Neural cell (in vitro differentiated cells): ENCODE results near the gene PLCB4.

Source experiments
- CTCF ChIP-seq: fragments of 450-650 bp; IDR thresholded peaks from 2 replicates; pipeline ENCODE4 v1.5.1; 2014; ENCODE audit warnings: antibody characterized with exemption, mild to moderate bottlenecking, moderate library complexity; ENCODE audit not compliant: poor library complexity, severe bottlenecking
- EZH2 ChIP-seq: fragments of 200-600, 300-800 bp; shearing (Covaris generic), sonication (generic); IDR thresholded peaks from 2 replicates; pipeline ENCODE4 v1.6.1; 2014; ENCODE audit warnings: antibody characterized with exemption, low read length, borderline replicate concordance, mild to moderate bottlenecking; ENCODE audit not compliant: insufficient read depth, poor library complexity, severe bottlenecking
- MXI1 ChIP-seq: fragments of 450-650 bp; conservative IDR thresholded peaks from 2 replicates; pipeline ENCODE4 v1.6.1; 2014; ENCODE audit warnings: antibody characterized with exemption, mild to moderate bottlenecking; ENCODE audit not compliant: poor library complexity, severe bottlenecking
- SMC3 ChIP-seq: fragments of 450-650 bp; conservative IDR thresholded peaks from 2 replicates; pipeline ENCODE4 v1.6.1; 2014; ENCODE audit warnings: antibody characterized with exemption, mild to moderate bottlenecking, moderate library complexity; ENCODE audit not compliant: poor library complexity

- no peak for TF ChIP-seq SMC3
- TF ChIP-seq CTCF: no peak
- TF ChIP-seq EZH2: no peak
- TF ChIP-seq MXI1: no peak
These were observed 358.8 kb downstream of the PLCB4 start for GRCh38 chr20:9427430-9428291.
